H7 (cell line): ENCODE measurements around the gene POU2F2. TPM values are rescaled to one million over a fixed set of nuclear protein-coding genes. Genes with fewer than 3 reads are reported as not detected.

ENCODE experiments used
- DNase-seq: peaks from one replicate; pipeline ENCODE4 v3.0.0; 2012
- H3K27me3 ChIP-seq: 2 replicates; pipeline ENCODE4 v1.6.0; 2011; ENCODE audit warnings: mild to moderate bottlenecking, low read length; ENCODE audit not compliant: control insufficient read depth, insufficient read depth
- H3K36me3 ChIP-seq: replicated peaks from 2 replicates; pipeline ENCODE4 v1.5.1; 2011; ENCODE audit warnings: low read length; ENCODE audit not compliant: control insufficient read depth, insufficient read depth
- H3K4me3 ChIP-seq: 2 replicates; pipeline ENCODE4 v1.5.1; 2011; ENCODE audit warnings: low read depth, mild to moderate bottlenecking, control low read depth, low read length, moderate library complexity; ENCODE audit not compliant: insufficient read depth
- total RNA-seq: library from RNA; depleted of rRNA; stranded (reverse); fragments of >200 nt; shearing (Covaris generic); gene quantifications from 2 replicates; pipeline ENCODE4 v1.2.3, GENCODE V29; 2014

POU2F2 gene
- total RNA-seq, 1 experiment from 2014 or later: 0.90 TPM

DNA sequence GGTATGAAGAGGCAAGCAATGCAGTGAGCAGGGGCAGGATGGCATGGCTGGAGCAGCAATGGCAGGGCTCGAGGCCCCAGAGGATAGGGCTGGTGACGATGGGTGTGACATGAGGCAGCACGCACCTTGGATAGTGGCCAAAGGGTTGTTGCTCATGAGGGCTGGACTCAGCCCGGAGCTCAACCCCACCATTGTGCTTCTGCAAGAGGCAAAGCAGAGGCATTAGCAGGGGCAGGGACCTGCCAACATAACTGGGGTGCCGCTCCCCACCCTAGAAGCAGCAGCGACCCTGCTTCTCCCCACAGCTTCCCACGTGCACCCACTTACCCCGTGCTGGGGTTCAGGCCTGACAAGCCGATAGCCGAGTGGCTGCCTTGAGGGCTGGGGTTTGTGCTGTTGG, 40.5 kb downstream of the POU2F2 start:
- H3K27me3 ChIP-seq: no peaks in the 10 kb centered on the region; the same call in 1 of the 2 replicates
- H3K36me3 ChIP-seq: no peaks in the 10 kb centered on the region
- no peak overlapping the region for H3K4me3 ChIP-seq
- DNase-seq: peak; percentile 36

DNA sequence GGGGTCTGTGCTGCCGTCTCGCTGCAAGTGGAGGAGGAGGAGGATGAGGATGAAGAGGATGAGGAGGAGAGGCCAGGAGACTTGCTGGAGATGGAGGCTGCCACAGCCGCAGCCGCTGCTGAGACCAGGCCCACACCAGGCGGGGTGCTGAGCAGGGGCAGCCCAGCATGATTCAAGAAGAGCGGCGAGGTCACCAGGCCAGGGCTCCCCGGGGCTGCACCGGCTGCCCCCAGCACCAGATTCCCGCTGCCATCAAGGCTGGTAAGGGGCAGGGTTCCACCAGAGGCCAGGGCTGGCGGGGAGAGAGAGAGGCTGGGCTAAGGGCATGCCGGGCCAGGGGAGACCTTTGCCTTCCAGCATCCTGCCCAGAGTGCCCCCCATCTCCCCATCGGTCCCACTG, 40.9 kb downstream of the POU2F2 start:
- no peaks in the 10 kb centered on the region for H3K36me3 ChIP-seq
- DNase-seq: peak; percentile 39
- H3K4me3 ChIP-seq: no peak overlapping the region
- H3K27me3 ChIP-seq: no peaks in the 10 kb centered on the region; the same call in 1 of the 2 replicates

DNA sequence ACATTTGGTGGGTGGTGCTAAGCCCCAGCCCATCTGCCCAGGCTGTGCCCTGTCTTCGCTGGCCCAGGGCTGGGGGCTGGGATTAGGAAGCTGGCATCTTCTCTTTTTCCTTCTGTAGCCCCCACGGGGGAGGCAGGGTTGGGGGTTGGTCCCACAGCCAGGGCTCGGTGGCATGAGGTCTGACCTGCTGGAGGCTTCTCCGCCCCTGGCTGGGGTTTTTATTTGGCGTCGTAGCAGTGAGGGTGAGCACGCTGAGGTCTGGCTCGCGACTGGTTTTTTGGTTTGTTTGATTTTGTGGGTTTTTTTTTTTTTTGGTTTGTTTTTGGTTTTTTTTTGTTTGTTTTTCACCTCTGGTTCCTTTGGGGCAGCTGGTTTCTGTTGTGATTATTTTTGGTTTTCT, 41.6 kb downstream of the POU2F2 start:
- H3K36me3 ChIP-seq: no peaks in the 10 kb centered on the region
- no peaks in the 10 kb centered on the region; the same call in 1 of the 2 replicates for H3K27me3 ChIP-seq
- peak; percentile 42 for DNase-seq
- no peak overlapping the region for H3K4me3 ChIP-seq

DNA sequence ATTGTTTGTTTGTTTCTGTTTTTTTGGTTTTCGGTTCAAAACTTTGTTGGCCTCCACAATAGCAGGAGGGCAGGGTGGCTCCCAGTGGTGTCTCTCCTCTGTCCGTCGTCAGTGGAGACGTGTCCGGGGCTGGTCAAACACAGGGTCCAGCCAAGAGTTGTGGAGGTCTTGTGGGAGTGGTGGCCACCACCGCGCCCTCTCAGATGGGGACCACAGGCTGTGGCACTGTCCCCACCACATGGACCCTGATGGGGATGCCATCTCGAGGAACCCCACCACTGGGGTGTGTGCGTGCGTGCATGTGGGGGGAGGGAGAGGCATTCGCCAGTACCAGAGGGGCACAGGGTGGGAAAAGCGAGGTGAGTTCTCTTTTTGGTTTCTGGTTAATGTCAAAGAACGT, 42.5 kb downstream of the POU2F2 start:
- DNase-seq: peak; percentile 28
- H3K36me3 ChIP-seq: no peaks in the 10 kb centered on the region
- no peaks in the 10 kb centered on the region; the same call in 1 of the 2 replicates for H3K27me3 ChIP-seq
- no peak overlapping the region for H3K4me3 ChIP-seq

DNA sequence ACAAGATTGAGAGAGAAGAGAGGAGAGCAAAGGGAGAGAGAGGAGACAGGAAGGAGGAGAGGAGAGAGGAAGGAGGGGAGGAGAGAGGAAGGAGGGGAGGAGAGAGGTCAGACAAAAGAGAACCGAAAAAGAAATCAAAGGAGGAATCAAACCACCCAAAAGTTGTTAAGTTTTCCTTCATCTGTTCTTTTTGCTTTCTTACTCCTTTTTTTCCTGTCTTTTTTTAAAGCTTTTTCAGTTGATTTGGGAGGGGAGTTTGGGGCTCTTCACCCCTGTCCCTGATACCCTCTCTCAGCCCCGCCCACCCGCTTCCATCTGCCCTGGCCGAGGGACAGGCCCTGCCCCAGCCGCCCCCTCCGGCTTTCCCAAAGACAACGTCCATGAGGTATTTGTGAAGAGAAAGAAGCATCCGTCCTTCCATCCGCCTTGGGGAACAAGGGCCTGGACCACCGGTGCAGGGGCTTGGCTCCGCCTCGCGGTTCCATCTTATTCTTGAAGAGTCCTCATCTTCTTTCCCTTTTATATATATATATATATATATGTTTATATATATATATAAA, 43.0 kb downstream of the POU2F2 start:
- H3K4me3 ChIP-seq: no peak overlapping the region
- no peaks in the 10 kb centered on the region for H3K27me3 ChIP-seq
- DNase-seq: peak; percentile 77
- no peaks in the 10 kb centered on the region for H3K36me3 ChIP-seq

DNA sequence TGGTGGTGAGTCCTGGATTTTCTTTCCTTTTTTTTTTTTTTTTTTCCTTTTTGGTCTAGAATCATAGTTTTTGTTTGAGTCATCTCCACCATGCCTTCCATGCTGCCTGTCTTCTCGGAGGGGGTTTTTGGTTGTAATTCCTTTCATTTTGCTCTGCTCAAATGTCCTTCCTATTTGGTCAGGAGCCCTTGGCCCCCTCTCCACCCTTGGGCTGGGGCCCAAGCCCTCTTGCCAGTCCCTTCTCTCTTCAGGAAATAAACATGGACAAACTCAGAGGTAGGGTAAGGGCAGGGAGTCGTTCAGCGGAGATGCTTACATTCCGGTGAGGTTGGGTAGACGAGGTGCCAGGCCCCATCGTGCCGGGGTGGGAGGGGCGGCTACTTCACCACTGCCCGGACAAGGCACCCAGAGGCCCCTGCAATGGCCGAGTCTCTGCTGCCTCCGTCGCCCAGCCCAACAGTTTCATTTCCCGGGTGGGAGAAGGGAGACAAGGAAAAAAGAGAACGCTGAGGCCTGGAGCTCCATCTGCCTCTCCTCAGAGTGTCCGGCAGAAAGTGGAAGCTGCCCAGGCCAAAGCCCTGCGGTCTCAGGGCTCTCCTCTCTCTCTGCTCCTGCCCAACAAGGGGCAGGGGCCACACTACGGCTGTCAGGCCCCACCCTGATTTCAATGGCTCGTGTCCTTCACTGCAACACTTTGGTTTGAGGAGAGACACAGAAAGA, 43.6 kb downstream of the POU2F2 start:
- no peaks in the 10 kb centered on the region for H3K27me3 ChIP-seq
- DNase-seq: peak; percentile 55
- H3K4me3 ChIP-seq: no peak overlapping the region
- no peaks in the 10 kb centered on the region for H3K36me3 ChIP-seq

DNA sequence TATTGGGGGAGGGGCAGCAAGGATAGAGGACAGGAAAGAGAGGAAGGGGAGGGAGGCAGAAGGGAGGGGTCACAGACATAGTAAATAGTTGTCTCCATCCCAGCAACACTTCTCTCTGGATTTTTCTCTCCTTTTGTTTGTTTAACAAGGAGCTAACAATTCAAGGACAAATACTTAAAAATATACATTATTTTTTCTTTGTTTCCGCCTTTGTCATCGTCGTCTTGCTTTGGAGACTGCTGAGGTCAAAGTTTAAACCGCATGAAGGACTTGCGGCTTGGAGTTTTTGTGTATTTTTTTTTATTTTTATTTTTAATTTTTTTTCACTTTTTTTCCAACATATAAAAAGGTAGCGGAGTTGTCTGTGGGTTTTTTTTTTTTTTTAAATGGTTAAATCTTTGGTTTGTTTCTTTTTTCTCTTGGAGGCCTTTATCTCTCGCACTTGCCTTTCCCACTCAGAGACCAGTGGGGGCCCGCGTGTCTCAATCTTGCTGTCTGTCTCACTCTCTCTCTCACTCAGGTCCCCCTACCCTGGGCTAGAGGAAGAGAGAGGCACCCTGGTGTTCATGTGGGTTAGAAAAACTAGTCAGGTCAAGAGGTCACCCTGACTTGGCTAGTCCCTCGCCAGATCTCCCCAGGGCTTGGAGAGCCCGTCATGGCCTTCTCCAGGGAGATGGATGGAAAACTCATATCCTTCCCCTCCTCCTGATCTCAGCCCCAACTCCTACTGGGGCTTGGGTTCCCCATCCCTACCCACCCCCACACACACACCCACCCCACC, 45.3 kb downstream of the POU2F2 start:
- DNase-seq: no peak
- Histone ChIP-seq H3K4me3 (no peak overlapping the region), H3K27me3 (no peaks in the 10 kb centered on the region), H3K36me3 (no peaks in the 10 kb centered on the region; the same call in 1 of the 2 replicates)

DNA sequence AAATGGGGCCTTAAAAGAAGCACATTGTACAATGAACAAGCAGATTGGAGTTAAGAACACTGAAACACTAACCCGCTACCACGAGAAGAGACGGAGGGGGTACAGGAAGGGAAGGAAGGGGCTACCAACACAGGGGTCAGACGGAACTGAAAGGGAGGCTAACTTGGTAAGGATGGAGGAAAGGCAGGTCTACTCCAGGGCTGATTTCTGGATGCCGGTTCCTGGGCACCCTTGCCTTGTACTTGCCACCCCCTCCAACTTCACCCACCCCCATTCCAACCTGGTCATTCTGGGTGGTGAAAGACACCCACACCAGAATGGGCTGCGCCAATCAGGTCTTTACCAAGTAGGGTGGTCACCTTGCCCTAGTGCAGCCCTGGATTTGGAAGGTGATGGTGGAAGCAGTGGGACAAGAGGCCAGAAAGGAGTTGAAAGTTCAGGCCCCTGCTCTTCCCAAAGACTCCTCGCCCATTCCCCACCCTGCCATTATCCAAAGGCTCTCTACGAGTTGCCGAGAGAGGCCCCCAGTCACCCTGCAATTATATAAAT, 46.0 kb downstream of the POU2F2 start:
- Histone ChIP-seq H3K4me3 (no peak overlapping the region), H3K36me3 (peaks cover 6% of the 10 kb centered on the region), H3K27me3 (no peaks in the 10 kb centered on the region)
- DNase-seq: no peak

DNA sequence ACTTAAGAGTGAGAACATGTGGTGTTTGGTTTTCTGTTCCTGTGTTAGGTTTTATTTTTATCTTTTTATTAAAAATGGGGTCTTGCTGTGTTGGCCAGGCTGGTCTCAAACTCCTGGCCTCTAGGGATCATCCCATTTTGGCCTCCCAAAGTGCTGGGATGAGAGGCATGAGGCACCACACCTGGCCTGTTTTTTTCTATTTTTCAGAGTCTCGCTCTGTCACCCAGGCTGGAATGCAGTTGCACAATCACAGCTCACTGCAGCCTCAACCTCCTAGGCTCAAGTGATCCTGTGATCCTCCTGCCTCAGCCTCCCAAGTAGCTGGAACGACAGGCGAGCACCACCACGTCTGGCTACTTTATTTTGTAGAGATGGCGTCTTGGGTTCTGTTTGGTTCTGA, 48.7 kb downstream of the POU2F2 start:
- peaks cover 25% of the 10 kb centered on the region for H3K36me3 ChIP-seq
- DNase-seq: no peak
- no peaks in the 10 kb centered on the region for H3K27me3 ChIP-seq
- H3K4me3 ChIP-seq: no peak overlapping the region

DNA sequence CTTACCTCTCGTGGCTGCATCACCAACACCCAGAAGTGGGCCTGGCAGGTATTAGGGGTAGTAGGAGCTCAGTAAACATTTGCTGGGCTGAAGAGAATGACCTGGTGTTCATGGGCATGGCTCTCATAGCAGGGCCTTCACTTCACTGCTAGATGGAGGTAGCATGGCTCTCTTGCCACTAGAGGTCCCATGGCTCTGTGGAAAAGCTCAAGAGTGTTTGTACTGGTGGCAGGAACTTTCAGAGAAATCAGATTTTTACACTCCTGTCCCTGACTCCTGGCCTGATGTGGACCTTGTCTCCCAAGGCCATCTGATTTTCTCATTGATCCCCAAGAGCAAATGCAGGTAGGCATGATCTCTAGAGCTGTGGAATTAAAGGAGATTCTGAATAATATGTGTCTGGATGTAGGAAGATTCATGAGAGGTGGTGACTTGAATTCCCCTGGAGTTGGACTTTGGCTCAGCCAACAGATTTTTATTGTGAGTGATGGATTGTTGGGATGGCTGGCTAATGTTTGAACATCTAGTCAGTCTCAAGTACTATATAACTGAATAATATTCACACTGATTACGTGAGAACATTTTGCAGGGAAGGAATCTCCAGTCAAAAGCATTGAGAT, 50.6 kb downstream of the POU2F2 start:
- H3K27me3 ChIP-seq: no peaks in the 10 kb centered on the region
- H3K36me3 ChIP-seq: peaks cover 26% of the 10 kb centered on the region
- no peak overlapping the region for H3K4me3 ChIP-seq
- DNase-seq: peak; percentile 67

DNA sequence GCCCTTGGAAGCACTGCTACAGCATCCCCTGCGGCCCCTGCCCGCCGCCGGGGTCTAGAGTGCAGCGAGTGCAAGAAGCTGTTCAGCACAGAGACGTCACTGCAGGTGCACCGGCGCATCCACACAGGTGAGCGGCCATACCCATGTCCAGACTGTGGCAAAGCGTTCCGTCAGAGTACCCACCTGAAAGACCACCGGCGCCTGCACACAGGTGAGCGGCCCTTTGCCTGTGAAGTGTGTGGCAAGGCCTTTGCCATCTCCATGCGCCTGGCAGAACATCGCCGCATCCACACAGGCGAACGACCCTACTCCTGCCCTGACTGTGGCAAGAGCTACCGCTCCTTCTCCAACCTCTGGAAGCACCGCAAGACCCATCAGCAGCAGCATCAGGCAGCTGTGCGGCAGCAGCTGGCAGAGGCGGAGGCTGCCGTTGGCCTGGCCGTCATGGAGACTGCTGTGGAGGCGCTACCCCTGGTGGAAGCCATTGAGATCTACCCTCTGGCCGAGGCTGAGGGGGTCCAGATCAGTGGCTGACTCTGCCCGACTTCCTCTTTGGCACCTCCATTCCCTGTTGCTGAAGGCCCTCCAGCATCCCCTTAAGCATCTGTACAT, 51.4 kb downstream of the POU2F2 start:
- DNase-seq: no peak
- Histone ChIP-seq H3K27me3 (no peaks in the 10 kb centered on the region), H3K4me3 (no peak overlapping the region), H3K36me3 (peaks cover 26% of the 10 kb centered on the region)

DNA sequence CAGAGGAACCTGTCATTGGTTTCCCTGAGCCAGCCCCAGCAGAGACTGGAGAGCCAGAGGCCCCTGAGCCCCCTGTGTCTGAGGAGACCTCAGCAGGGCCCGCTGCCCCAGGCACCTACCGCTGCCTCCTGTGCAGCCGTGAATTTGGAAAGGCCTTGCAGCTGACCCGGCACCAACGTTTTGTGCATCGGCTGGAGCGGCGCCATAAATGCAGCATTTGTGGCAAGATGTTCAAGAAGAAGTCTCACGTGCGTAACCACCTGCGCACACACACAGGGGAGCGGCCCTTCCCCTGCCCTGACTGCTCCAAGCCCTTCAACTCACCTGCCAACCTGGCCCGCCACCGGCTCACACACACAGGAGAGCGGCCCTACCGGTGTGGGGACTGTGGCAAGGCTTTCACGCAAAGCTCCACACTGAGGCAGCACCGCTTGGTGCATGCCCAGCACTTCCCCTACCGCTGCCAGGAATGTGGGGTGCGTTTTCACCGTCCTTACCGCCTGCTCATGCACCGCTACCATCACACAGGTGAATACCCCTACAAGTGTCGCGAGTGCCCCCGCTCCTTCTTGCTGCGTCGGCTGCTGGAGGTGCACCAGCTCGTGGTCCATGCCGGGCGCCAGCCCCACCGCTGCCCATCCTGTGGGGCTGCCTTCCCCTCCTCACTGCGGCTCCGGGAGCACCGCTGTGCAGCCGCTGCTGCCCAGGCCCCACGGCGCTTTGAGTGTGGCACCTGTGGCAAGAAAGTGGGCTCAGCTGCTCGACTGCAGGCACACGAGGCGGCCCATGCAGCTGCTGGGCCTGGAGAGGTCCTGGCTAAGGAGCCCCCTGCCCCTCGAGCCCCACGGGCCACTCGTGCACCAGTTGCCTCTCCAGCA, 52.1 kb downstream of the POU2F2 start:
- peak; percentile 39 for DNase-seq
- no peaks in the 10 kb centered on the region for H3K27me3 ChIP-seq
- peaks cover 26% of the 10 kb centered on the region for H3K36me3 ChIP-seq
- no peak overlapping the region for H3K4me3 ChIP-seq

DNA sequence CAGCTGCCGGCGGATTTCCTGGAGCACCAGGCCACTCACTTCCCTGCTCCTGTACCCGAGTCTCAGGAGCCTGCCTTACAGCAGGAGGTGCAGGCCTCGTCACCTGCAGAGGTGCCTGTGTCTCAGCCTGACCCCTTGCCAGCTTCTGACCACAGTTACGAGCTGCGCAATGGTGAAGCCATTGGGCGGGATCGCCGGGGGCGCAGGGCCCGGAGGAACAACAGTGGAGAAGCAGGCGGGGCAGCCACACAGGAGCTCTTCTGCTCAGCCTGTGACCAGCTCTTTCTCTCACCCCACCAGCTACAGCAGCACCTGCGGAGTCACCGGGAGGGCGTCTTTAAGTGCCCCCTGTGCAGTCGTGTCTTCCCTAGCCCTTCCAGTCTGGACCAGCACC, 53.0 kb downstream of the POU2F2 start:
- Histone ChIP-seq H3K27me3 (no peaks in the 10 kb centered on the region), H3K36me3 (peaks cover 26% of the 10 kb centered on the region), H3K4me3 (no peak overlapping the region)
- DNase-seq: no peak
